Suprapubic skin (tissue), 4 donors: ENCODE results near the gene PXT1. TPM values are rescaled to one million over a fixed set of nuclear protein-coding genes. Genes with fewer than 3 reads are reported as not detected.
"Not testable (repeated sequence)": the region's sequence is repeated elsewhere in the genome, so short reads cannot be mapped to it uniquely, and the experiment has no call there.

Source experiments
- DNase-seq, 2 donors: peaks; one replicate each; pipeline ENCODE4 v3.0.0-alpha.2; 2019; ENCODE audit warnings: low spot score in 2 of 2
- H3K27ac ChIP-seq: fragments of 200-600 bp; sonication (generic); one replicate; pipeline ENCODE4 v1.5.1; 2019
- H3K27me3 ChIP-seq: fragments of 200-600 bp; sonication (generic); one replicate; pipeline ENCODE4 v1.5.1; 2019
- H3K36me3 ChIP-seq: fragments of 200-600 bp; sonication (generic); one replicate; pipeline ENCODE4 v1.5.1; 2019
- H3K4me1 ChIP-seq: fragments of 200-600 bp; sonication (generic); one replicate; pipeline ENCODE4 v1.5.1; 2019
- H3K4me3 ChIP-seq: fragments of 200-600 bp; sonication (generic); one replicate; pipeline ENCODE4 v1.5.1; 2019; ENCODE audit warnings: mild to moderate bottlenecking
- H3K9me3 ChIP-seq: fragments of 200-600 bp; sonication (generic); one replicate; pipeline ENCODE4 v1.5.1; 2019
- EP300 ChIP-seq: sonication (generic); formaldehyde crosslinking; IDR thresholded peaks from one replicate; pipeline ENCODE4 v1.6.1; 2017; ENCODE audit warnings: antibody characterized with exemption
- POLR2A ChIP-seq, 2 donors: fragments of 450-650 bp; IDR thresholded peaks; one replicate each; pipeline ENCODE4 v1.6.1; 2017; ENCODE audit warnings: antibody characterized with exemption in 2 of 2, mild to moderate bottlenecking in 2 of 2, moderate library complexity in 2 of 2
- POLR2AphosphoS5 ChIP-seq, 3 donors: sonication (generic); formaldehyde crosslinking; IDR thresholded peaks; one replicate each; pipeline ENCODE4 v1.6.1; 2017; ENCODE audit warnings: antibody characterized with exemption in 3 of 3
- WGBS: methylation state at CpG from one replicate; pipeline ENCODE4 v1.1.5; 2018; 5-methylcytosine and 5-hydroxymethylcytosine counted together
- total RNA-seq, 4 donors: library from RNA; depleted of rRNA; stranded (reverse); fragments of >200 nt; gene quantifications; one replicate each; pipeline ENCODE4 v1.1.0, GENCODE V29; 2016
- TF ChIP-seq, protein P1 (sequence below), 2 donors: fragments of 200-600 bp in 1 of 2; fragments of 450-650 bp in 1 of 2; sonication (generic) in 1 of 2; IDR thresholded peaks; one replicate each; pipeline ENCODE4 v1.5.1; 2016 to 2019; ENCODE audit warnings: antibody characterized with exemption in 2 of 2, mild to moderate bottlenecking in 1 of 2, moderate library complexity in 1 of 2

Gene PXT1
- total RNA-seq, 4 donors from 2014 or later: not detected

DNA sequence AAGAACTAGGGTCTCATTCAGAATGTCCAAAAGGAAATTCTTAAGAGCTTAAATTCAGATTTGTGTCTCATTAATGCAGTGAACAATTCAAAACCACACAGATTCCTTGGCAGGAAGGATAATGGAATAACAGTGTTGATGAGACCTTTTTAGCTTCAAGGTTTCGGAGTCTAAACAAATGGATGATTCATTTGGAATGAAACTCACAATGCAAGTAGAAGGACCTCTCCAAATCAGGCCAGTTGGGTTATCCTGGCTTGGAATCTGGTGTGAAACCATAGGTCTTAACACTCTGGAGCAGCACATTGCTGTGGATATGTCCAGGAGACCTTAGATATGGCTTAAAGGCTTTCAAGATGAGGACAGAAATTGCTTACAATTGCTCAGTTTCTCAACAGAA is 45.0 kb upstream of the PXT1 start:
- no peaks in the 10 kb centered on the region for H3K27me3 ChIP-seq
- no peak overlapping the region for H3K4me3 ChIP-seq
- no peak for DNase-seq
- WGBS: 76% methylated on average over 1 of the region's 1 CpG
- TF ChIP-seq, protein P1, sequence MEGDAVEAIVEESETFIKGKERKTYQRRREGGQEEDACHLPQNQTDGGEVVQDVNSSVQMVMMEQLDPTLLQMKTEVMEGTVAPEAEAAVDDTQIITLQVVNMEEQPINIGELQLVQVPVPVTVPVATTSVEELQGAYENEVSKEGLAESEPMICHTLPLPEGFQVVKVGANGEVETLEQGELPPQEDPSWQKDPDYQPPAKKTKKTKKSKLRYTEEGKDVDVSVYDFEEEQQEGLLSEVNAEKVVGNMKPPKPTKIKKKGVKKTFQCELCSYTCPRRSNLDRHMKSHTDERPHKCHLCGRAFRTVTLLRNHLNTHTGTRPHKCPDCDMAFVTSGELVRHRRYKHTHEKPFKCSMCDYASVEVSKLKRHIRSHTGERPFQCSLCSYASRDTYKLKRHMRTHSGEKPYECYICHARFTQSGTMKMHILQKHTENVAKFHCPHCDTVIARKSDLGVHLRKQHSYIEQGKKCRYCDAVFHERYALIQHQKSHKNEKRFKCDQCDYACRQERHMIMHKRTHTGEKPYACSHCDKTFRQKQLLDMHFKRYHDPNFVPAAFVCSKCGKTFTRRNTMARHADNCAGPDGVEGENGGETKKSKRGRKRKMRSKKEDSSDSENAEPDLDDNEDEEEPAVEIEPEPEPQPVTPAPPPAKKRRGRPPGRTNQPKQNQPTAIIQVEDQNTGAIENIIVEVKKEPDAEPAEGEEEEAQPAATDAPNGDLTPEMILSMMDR (IDR thresholded peaks at IDR 0.05): no peak
- no peak for TF ChIP-seq EP300
- no peak for TF ChIP-seq POLR2A (IDR thresholded peaks at IDR 0.05)
- TF ChIP-seq POLR2AphosphoS5 (IDR thresholded peaks at IDR 0.05): no peak
- H3K27ac ChIP-seq: no peak overlapping the region
- no peaks in the 10 kb centered on the region for H3K9me3 ChIP-seq
- H3K4me1 ChIP-seq: no peaks in the 10 kb centered on the region
- peaks cover 61% of the 10 kb centered on the region for H3K36me3 ChIP-seq

DNA sequence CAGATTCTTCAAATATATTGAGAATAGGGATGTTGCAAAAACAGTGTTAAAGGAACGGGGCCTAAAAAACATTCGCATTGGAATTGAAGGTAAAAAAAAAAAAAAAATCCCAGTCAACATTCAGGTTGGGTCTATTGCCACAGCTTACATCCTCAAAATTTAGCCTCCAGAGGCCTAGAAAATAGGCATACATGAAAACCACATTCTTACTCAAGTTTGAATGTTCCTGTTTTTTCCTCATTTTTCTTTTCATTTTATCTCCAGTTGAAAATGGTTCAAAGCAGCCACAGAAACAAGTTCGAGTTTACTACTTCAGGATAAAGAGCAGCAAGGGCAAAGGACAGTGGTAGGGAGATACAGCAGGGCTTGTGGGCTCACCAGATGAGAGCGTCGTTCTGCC is 42.1 kb upstream of the PXT1 start:
- peaks cover 72% of the 10 kb centered on the region for H3K36me3 ChIP-seq
- no peak overlapping the region for H3K4me3 ChIP-seq
- TF ChIP-seq POLR2A (IDR thresholded peaks at IDR 0.05) (no peak), POLR2AphosphoS5 (IDR thresholded peaks at IDR 0.05) (no peak), EP300 (no peak)
- TF ChIP-seq, protein P1 (IDR thresholded peaks at IDR 0.05): no peak

DNA sequence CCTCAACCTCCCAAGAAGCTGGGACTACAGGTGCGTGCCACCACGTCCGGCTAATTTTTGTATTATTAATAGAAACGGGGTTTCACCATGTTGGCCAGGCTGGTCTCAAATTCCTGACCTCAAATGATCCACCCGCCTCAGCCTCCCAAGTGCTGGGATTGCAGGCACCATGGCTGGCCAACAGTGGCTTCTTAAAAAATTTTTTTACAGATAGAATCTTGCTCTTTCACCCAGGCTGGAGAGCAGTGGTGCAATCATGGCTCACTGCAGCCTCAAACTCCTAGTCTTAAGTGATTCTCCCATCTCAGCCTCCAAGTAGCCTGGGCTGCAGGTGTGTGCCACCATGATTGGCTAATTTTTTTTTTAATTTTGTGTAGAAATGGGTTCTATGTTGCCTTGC is 40.7 kb upstream of the PXT1 start:
- 95% methylated on average over 5 of the region's 5 CpGs for WGBS
- H3K9me3 ChIP-seq, H3K4me3 ChIP-seq, H3K27ac ChIP-seq, H3K27me3 ChIP-seq, DNase-seq: not testable (repeated sequence)
- Histone ChIP-seq H3K4me1 (peaks cover 12% of the 10 kb centered on the region), H3K36me3 (peaks cover 68% of the 10 kb centered on the region)

More for the DNA sequence above, 42.1 kb upstream of the PXT1 start:
- no peaks in the 10 kb centered on the region for H3K4me1 ChIP-seq
- 93% methylated on average over 5 of the region's 5 CpGs for WGBS
- H3K27me3 ChIP-seq: no peaks in the 10 kb centered on the region
- DNase-seq: no peak
- H3K27ac ChIP-seq: no peak overlapping the region
- no peaks in the 10 kb centered on the region for H3K9me3 ChIP-seq

DNA sequence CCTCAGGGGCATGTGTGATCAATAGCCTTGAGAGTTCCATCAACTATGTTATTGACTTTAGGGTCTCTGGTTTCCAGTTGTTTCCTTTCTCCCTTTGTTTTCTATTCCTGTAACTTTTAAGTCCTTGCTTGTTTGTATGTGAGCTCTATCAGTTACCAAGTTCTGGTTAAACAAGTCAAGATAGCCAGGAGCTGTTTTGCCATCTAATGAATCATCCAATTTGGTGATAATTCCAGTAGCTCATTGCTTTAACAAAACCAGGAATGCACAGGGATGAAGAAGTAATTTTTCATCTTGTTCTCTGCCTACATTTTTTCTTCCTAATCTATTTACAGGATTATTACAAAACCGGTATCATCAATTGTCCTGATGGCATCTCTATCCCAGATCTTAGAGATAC is 36.6 kb upstream of the PXT1 start:
- 54% methylated on average over 1 of the region's 1 CpG for WGBS
- no peak for TF ChIP-seq POLR2AphosphoS5 (IDR thresholded peaks at IDR 0.05)
- Histone ChIP-seq H3K9me3 (no peaks in the 10 kb centered on the region), H3K27ac (no peak overlapping the region), H3K4me1 (peaks cover 15% of the 10 kb centered on the region), H3K36me3 (peaks cover 27% of the 10 kb centered on the region), H3K27me3 (no peaks in the 10 kb centered on the region), H3K4me3 (no peak overlapping the region)
- DNase-seq: no peak

DNA sequence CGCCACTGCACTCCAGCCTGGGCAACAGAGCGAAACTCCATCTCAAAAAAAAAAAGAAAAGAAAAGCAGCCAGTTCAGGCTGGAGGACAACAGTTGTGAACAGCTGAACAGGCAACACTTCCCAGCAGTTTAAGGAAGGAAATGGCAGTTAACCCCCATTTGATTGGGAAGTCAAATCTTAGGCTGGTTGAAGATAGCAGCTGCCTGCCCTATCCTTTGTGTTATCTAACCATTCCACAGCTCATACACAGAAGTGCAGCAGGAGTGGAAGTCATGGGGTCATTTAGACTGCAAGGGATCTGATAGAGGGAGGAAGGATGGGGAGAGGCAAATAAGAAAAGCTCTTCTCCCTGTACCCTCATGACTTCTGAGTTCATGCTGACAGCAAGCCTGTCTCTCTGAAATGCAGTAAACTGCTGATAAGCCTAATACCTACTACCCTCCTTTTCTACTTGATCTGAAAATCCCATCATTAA is 35.4 kb upstream of the PXT1 start:
- TF ChIP-seq POLR2A (IDR thresholded peaks at IDR 0.05): no peak
- WGBS: 82% methylated on average over 2 of the region's 2 CpGs
- Histone ChIP-seq H3K9me3 (no peaks in the 10 kb centered on the region), H3K4me1 (peaks cover 15% of the 10 kb centered on the region), H3K27me3 (no peaks in the 10 kb centered on the region), H3K4me3 (no peak overlapping the region), H3K27ac (no peak overlapping the region), H3K36me3 (peaks cover 36% of the 10 kb centered on the region)
- DNase-seq: no peak

DNA sequence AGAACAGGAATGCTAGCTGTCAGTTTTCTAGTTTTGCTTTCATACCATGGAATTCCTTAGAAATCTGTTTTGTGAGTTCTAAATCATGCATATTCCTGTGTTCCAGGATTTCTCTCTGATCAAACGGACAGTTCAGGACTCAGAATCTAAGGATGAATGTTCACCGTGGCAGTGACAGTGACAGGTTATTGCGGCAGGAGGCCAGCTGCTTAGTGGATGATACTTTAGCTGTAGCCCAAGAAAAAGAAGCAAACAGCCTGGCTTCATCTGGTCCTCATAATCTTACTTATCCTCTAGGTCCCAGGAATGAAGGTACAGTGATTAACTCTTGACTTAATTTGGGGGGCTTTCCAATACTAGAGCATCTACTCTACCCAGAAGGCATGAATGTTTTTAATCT is 27.3 kb upstream of the PXT1 start:
- 87% methylated on average over 3 of the region's 3 CpGs for WGBS
- H3K36me3 ChIP-seq: peaks cover 37% of the 10 kb centered on the region
- no peaks in the 10 kb centered on the region for H3K9me3 ChIP-seq
- TF ChIP-seq, protein P1 (IDR thresholded peaks at IDR 0.05): no peak
- TF ChIP-seq POLR2A (IDR thresholded peaks at IDR 0.05) (no peak), POLR2AphosphoS5 (IDR thresholded peaks at IDR 0.05) (no peak), EP300 (no peak)
- no peaks in the 10 kb centered on the region for H3K27me3 ChIP-seq
- H3K4me3 ChIP-seq: no peak overlapping the region
- H3K27ac ChIP-seq: no peak overlapping the region
- H3K4me1 ChIP-seq: peaks cover 9% of the 10 kb centered on the region
- no peak for DNase-seq

DNA sequence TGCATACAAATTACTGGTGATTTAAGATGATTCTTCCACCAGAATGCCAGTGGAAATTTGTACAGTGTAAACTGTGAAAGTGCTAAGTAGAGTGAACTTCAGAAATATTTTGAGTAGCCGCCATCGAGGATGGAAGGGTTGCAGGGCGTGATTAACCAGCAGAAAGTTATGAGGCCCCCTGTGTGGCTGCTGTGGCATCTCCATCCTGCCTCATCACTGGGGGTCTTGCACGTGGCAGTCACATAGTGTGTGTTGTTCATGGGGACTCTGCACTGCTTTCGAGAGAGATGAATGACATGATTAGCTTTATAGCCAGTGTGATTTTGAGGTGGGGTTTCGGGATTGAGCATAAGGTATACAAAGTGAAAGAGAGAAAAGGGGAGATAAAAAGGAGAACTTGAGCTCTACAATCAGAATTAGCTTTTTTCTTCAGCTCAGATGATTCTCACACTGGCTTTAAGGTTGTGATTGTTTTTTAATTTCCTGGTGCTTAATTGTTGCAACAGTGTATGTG is 26.6 kb upstream of the PXT1 start:
- TF ChIP-seq POLR2AphosphoS5 (IDR thresholded peaks at IDR 0.05): no peak
- no peak for TF ChIP-seq POLR2A (IDR thresholded peaks at IDR 0.05)
- no peak for TF ChIP-seq EP300
- TF ChIP-seq, protein P1 (IDR thresholded peaks at IDR 0.05): no peak
- WGBS: 87% methylated on average over 6 of the region's 6 CpGs
- Histone ChIP-seq H3K27me3 (no peaks in the 10 kb centered on the region), H3K36me3 (peaks cover 37% of the 10 kb centered on the region), H3K4me3 (no peak overlapping the region), H3K4me1 (peaks cover 16% of the 10 kb centered on the region), H3K9me3 (no peaks in the 10 kb centered on the region), H3K27ac (no peak overlapping the region)
- DNase-seq: no peak
